ENCODE results near the gene TMEM107.
A peak's percentile ranks its signal among the peaks of the same experiment; 100 is the strongest.

Gene TMEM107

GRCh38 chr17:8210761-8211458 lies 34.7 kb upstream of the TMEM107 start:
- TF ChIP-seq REST (IDR thresholded peaks at IDR 0.05; ENCODE audit: insufficient replicate concordance, low read depth) (no peak), CTCF (IDR thresholded peaks at IDR 0.05; ENCODE audit: insufficient read depth, low read length) (no peak), POLR2AphosphoS5 (IDR thresholded peaks at IDR 0.05; ENCODE audit: low read depth) (no peak), GABPA (IDR thresholded peaks at IDR 0.05; ENCODE audit: low read depth) (no peak), SPI1 (IDR thresholded peaks at IDR 0.05; ENCODE audit: borderline replicate concordance, low read depth) (no peak)
- H3K27ac ChIP-seq (replicated peaks) = peak overlapping the region; percentile 95
- H3K4me3 ChIP-seq (replicated peaks; ENCODE audit: insufficient read depth, low read length) = peak overlapping the region; percentile 72
- no peak for DNase-seq (ENCODE audit: low read depth in 1 of 2, low spot score in 1 of 2)
- H3K27me3 ChIP-seq (ENCODE audit: insufficient read depth, poor library complexity, severe bottlenecking) = no peaks in the 10 kb centered on the region

GRCh38 chr17:8209907-8210760 lies 34.0 kb upstream of the TMEM107 start, which contains the start of gene AURKB:
TSS of gene AURKB (minus strand) at chr17:8210575. CDS start at chr17:8210224, 351 bp downstream.
- Histone ChIP-seq H3K27ac (replicated peaks) (peak within 1 kb of the TSS; percentile 95), H3K27me3 (ENCODE audit: insufficient read depth, poor library complexity, severe bottlenecking) (no peaks in the 10 kb centered on the region), H3K4me3 (replicated peaks; ENCODE audit: insufficient read depth, low read length) (peak within 1 kb of the TSS; percentile 72)
- peak; percentile 41 for TF ChIP-seq REST (IDR thresholded peaks at IDR 0.05; ENCODE audit: insufficient replicate concordance, low read depth)
- TF ChIP-seq SPI1 (IDR thresholded peaks at IDR 0.05; ENCODE audit: borderline replicate concordance, low read depth) = no peak
- TF ChIP-seq GABPA (IDR thresholded peaks at IDR 0.05; ENCODE audit: low read depth) = no peak
- TF ChIP-seq CTCF (IDR thresholded peaks at IDR 0.05; ENCODE audit: insufficient read depth, low read length) = no peak
- peak; percentile 37; the same call in 1 of the 2 replicates for TF ChIP-seq POLR2AphosphoS5 (IDR thresholded peaks at IDR 0.05; ENCODE audit: low read depth)
- DNase-seq (ENCODE audit: low read depth in 1 of 2, low spot score in 1 of 2) = peak; percentile 75 to 89

GRCh38 chr17:8206536-8206935 lies 30.4 kb upstream of the TMEM107 start:
- TF ChIP-seq GABPA (IDR thresholded peaks at IDR 0.05; ENCODE audit: low read depth) (no peak), POLR2AphosphoS5 (IDR thresholded peaks at IDR 0.05; ENCODE audit: low read depth) (no peak), REST (IDR thresholded peaks at IDR 0.05; ENCODE audit: insufficient replicate concordance, low read depth) (no peak), SPI1 (IDR thresholded peaks at IDR 0.05; ENCODE audit: borderline replicate concordance, low read depth) (no peak), CTCF (IDR thresholded peaks at IDR 0.05; ENCODE audit: insufficient read depth, low read length) (no peak)
- H3K27ac ChIP-seq (replicated peaks) = no peak overlapping the region
- H3K4me3 ChIP-seq (replicated peaks; ENCODE audit: insufficient read depth, low read length) = no peak overlapping the region

More at GRCh38 chr17:8206536-8206935, 30.4 kb upstream of the TMEM107 start:
- no peak for DNase-seq (ENCODE audit: low read depth in 1 of 2, low spot score in 1 of 2)
- H3K27me3 ChIP-seq (ENCODE audit: insufficient read depth, poor library complexity, severe bottlenecking) = no peaks in the 10 kb centered on the region

Measured in HL-60 (cell line).